ENCODE measurements around the gene ZFTA.
"Not testable (repeated sequence)": the region's sequence is repeated elsewhere in the genome, so short reads cannot be mapped to it uniquely, and the experiment has no call there.

ZFTA gene

DNA sequence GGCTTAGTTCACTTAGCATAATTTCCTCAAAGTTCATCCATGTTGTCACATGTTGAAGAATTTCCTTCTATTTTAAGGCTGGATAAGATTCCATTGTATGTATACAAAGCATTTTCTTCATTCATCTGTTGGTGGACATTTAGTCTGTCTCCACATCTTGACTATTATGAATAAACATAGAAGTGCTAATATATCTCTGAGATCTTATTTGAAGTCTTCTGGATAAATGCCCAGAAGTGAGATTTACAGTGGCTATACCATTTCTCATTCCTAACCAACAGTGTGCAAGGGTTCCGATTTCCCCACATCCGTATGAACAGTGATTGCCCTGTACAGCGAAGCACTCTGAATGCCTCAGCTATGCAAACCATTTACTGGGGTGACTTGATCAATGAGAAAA lies 6.6 kb upstream of the ZFTA start:
- H3K4me1 ChIP-seq (ENCODE audit: insufficient read depth, insufficient read length), result peaks cover 3% of the 10 kb centered on the region
- H3K27me3 ChIP-seq (ENCODE audit: insufficient read depth, insufficient read length), result peaks cover 14% of the 10 kb centered on the region
- H3K36me3 ChIP-seq (ENCODE audit: insufficient read depth, insufficient read length, low read length), result no peaks in the 10 kb centered on the region
- no peaks in the 10 kb centered on the region for H3K9me3 ChIP-seq (ENCODE audit: insufficient read depth, low read length)
- H3K9ac ChIP-seq (ENCODE audit: insufficient read length, low read depth), result no peak overlapping the region
- TF ChIP-seq SUZ12 (IDR thresholded peaks at IDR 0.05; ENCODE audit: extremely low read depth, insufficient read depth, insufficient read length) (no peak), ZNF274 (IDR thresholded peaks at IDR 0.05; ENCODE audit: low read depth, low read length) (no peak), YY1 (IDR thresholded peaks at IDR 0.05; ENCODE audit: insufficient read depth, insufficient read length) (no peak)
- no peak overlapping the region for H3K4me3 ChIP-seq (ENCODE audit: insufficient read length, low read depth)
- DNase-seq (ENCODE audit: low read depth, low spot score), result no peak

DNA sequence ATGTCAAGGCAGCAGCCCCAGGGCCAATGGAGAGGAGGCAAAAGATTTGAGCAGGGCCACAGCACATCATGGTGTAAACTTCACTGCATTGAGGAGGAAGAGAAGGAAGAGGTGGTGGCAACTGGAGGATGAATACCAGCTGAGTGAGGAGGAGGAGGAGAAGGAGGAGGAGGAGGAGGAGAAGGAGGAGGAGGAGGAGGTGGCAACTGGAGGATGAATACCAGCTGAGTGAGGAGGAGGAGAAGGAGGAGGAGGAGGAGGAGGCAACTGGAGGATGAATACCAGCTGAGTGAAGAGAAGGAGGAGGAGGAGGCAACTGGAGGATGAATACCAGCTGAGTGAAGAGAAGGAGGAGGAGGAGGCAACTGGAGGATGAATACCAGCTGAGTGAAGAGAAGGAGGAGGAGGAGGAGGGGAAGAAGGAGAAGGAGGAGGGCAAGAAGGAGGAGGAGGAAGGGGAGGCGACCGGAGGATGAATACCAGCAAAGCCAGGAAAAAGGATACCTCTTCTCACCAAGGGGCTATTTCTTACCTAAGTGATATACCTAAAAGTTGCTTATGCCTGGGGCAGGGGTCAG lies 3.3 kb upstream of the ZFTA start:
- H3K27me3 ChIP-seq (ENCODE audit: insufficient read depth, insufficient read length), result peaks cover 25% of the 10 kb centered on the region
- DNase-seq (ENCODE audit: low read depth, low spot score); H3K4me1 ChIP-seq (ENCODE audit: insufficient read depth, insufficient read length); H3K4me3 ChIP-seq (ENCODE audit: insufficient read length, low read depth); H3K9me3 ChIP-seq (ENCODE audit: insufficient read depth, low read length); H3K36me3 ChIP-seq (ENCODE audit: insufficient read depth, insufficient read length, low read length); H3K9ac ChIP-seq (ENCODE audit: insufficient read length, low read depth): not testable (repeated sequence)

DNA sequence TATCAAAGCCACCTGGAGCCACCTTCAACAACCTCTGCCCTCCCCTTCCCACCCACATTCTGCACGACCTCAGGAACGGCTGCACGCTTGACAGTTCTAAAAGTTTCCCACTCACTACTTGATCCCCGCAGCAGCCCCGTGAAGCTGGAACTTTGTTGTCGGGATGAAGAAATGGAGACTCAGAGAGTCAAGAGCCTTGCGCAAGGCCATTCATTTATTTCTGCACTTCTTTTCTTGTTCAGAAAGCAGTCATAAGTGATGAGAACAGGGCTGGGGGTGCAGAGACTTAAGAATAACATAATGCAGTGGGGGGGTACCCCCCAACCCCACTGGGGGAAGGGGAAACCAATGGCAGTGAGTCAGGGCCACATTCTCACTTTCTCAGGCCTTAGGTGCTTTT lies 2.2 kb upstream of the ZFTA start:
- Histone ChIP-seq H3K4me1 (ENCODE audit: insufficient read depth, insufficient read length) (peaks cover 14% of the 10 kb centered on the region), H3K4me3 (ENCODE audit: insufficient read length, low read depth) (no peak overlapping the region), H3K9me3 (ENCODE audit: insufficient read depth, low read length) (no peaks in the 10 kb centered on the region), H3K9ac (ENCODE audit: insufficient read length, low read depth) (no peak overlapping the region), H3K27me3 (ENCODE audit: insufficient read depth, insufficient read length) (peaks cover 25% of the 10 kb centered on the region), H3K36me3 (ENCODE audit: insufficient read depth, insufficient read length, low read length) (peaks cover 15% of the 10 kb centered on the region)
- DNase-seq (ENCODE audit: low read depth, low spot score), result no peak
- TF ChIP-seq YY1 (IDR thresholded peaks at IDR 0.05; ENCODE audit: insufficient read depth, insufficient read length), result no peak
- TF ChIP-seq SUZ12 (IDR thresholded peaks at IDR 0.05; ENCODE audit: extremely low read depth, insufficient read depth, insufficient read length), result no peak
- TF ChIP-seq ZNF274 (IDR thresholded peaks at IDR 0.05; ENCODE audit: low read depth, low read length), result no peak

DNA sequence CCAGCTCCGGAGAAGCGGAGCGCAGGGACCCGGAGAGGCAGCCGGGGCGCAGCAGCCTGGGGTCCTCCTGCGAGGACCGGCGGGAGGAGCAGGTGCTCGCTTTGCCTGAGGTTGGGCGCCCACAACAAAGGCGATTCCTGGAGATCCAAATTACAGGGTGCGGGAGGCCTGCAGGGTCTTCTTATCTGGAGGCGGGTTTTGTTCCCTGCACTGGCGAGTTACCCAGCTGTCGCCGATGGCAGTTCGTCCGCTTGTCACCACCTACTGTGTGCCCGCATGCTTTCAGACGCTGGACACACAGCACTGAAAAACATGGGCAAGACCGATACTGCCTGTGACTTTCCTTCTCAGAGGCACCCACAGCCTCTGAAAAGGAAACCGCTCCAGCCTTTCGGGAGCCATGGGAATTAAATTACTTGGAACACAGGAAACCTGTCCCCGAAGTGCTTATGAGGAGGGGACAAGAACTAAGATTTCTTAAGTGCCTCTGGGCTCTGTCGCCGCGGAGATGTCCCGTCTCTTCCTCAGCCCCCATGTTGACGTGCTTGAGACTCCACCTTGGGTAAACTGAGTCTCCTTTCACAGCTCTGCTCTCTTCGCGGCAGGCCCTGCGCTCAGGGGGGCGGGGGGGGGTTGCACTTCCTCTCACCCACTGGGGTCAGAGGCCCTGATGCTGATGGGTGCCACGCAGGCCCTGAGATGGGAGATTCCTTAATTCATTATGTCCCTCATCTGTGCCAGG lies 1.3 kb upstream of the ZFTA start:
- DNase-seq (ENCODE audit: low read depth, low spot score), result no peak
- TF ChIP-seq YY1 (IDR thresholded peaks at IDR 0.05; ENCODE audit: insufficient read depth, insufficient read length) (no peak), SUZ12 (IDR thresholded peaks at IDR 0.05; ENCODE audit: extremely low read depth, insufficient read depth, insufficient read length) (no peak), ZNF274 (IDR thresholded peaks at IDR 0.05; ENCODE audit: low read depth, low read length) (no peak)
- H3K4me3 ChIP-seq (ENCODE audit: insufficient read length, low read depth), result peak overlapping the region; percentile 71

DNA sequence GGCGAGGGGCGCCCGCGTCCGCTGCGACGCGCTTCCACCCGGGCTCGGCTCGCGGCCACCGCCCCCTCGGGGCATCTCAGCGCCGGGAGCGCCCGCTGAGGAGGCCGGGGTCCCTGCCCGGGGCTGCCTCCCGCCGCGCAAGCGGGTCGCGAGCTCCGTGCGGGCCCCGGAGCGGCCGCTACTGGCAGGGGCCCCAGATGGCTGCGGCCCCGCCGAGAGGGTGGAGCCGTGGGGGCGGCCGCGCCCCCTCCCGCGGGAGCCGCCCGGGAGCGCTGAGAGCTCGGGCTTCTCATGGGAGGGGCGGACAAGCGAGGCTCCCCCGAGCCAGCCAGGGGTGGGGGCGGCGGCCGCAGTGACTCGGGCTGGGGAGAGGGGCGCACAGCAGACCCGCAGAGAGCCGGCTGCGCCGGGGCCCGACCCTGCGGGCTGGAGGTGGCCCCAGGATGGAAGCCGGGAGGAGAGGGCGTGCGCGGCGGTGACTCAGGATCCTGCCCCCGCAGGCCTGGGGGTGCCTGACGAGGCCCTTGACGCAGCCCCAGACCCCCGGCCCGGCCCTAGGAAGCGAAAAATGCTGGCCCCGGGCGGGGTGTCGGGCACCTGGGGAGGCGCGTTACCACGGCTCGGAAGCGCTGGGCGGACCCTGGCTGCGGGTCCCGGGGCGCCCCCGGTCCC lies 603 bp upstream of the ZFTA start:
- H3K9ac ChIP-seq (ENCODE audit: insufficient read length, low read depth), result peak overlapping the region; percentile 94
- DNase-seq (ENCODE audit: low read depth, low spot score), result no peak
- peaks cover 25% of the 10 kb centered on the region for H3K27me3 ChIP-seq (ENCODE audit: insufficient read depth, insufficient read length)
- H3K4me1 ChIP-seq (ENCODE audit: insufficient read depth, insufficient read length), result peaks cover 28% of the 10 kb centered on the region
- peak overlapping the region; percentile 71 for H3K4me3 ChIP-seq (ENCODE audit: insufficient read length, low read depth)
- TF ChIP-seq YY1 (IDR thresholded peaks at IDR 0.05; ENCODE audit: insufficient read depth, insufficient read length) (no peak), SUZ12 (IDR thresholded peaks at IDR 0.05; ENCODE audit: extremely low read depth, insufficient read depth, insufficient read length) (no peak), ZNF274 (IDR thresholded peaks at IDR 0.05; ENCODE audit: low read depth, low read length) (no peak)
- H3K36me3 ChIP-seq (ENCODE audit: insufficient read depth, insufficient read length, low read length), result peaks cover 30% of the 10 kb centered on the region
- H3K9me3 ChIP-seq (ENCODE audit: insufficient read depth, low read length), result no peaks in the 10 kb centered on the region

More for the DNA sequence above, 1.3 kb upstream of the ZFTA start:
- H3K27me3 ChIP-seq (ENCODE audit: insufficient read depth, insufficient read length), result peaks cover 25% of the 10 kb centered on the region
- H3K9me3 ChIP-seq (ENCODE audit: insufficient read depth, low read length), result no peaks in the 10 kb centered on the region
- H3K9ac ChIP-seq (ENCODE audit: insufficient read length, low read depth), result peak overlapping the region; percentile 94
- peaks cover 21% of the 10 kb centered on the region for H3K4me1 ChIP-seq (ENCODE audit: insufficient read depth, insufficient read length)
- peaks cover 24% of the 10 kb centered on the region for H3K36me3 ChIP-seq (ENCODE audit: insufficient read depth, insufficient read length, low read length)

DNA sequence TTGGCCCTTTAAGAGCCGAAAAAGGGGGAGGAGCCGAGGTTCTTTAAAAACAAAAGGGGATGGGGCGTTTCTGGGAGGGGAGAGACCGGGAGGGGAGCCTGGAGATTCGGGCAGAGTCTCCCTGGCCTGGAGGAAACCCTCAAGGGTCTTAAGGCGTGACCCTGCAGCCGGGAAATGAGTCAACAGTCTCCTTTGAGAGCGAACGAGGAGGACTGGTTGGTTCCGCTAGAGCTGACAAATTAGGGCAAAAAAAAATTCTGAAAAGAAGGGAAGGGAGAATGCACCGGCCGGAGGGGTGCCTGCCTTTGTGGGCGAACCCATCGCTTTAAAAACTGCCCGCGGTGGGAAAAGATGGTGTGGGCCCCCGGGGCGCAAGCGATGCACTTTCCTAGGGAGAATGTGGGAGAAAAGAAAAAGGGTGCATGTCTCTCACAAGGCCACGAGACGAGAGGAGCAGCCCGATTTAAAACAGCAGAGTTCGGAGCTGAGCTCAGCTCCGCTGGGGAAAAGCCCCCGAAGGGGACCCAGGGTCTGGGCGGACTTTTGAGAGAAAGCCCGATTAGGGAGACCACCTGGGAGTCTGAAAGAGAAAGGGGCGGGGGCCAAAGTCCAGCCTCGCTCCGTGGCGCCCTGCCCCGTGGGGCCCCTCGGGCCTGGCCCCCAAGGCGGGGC lies 874 bp downstream of the ZFTA start:
- TF ChIP-seq ZNF274 (IDR thresholded peaks at IDR 0.05; ENCODE audit: low read depth, low read length) (no peak), YY1 (IDR thresholded peaks at IDR 0.05; ENCODE audit: insufficient read depth, insufficient read length) (no peak), SUZ12 (IDR thresholded peaks at IDR 0.05; ENCODE audit: extremely low read depth, insufficient read depth, insufficient read length) (no peak)
- Histone ChIP-seq H3K4me1 (ENCODE audit: insufficient read depth, insufficient read length) (peaks cover 28% of the 10 kb centered on the region), H3K9ac (ENCODE audit: insufficient read length, low read depth) (peak overlapping the region; percentile 94), H3K4me3 (ENCODE audit: insufficient read length, low read depth) (peak overlapping the region; percentile 90), H3K27me3 (ENCODE audit: insufficient read depth, insufficient read length) (peaks cover 25% of the 10 kb centered on the region), H3K9me3 (ENCODE audit: insufficient read depth, low read length) (no peaks in the 10 kb centered on the region), H3K36me3 (ENCODE audit: insufficient read depth, insufficient read length, low read length) (peaks cover 33% of the 10 kb centered on the region)
- peak; percentile 85 for DNase-seq (ENCODE audit: low read depth, low spot score)

DNA sequence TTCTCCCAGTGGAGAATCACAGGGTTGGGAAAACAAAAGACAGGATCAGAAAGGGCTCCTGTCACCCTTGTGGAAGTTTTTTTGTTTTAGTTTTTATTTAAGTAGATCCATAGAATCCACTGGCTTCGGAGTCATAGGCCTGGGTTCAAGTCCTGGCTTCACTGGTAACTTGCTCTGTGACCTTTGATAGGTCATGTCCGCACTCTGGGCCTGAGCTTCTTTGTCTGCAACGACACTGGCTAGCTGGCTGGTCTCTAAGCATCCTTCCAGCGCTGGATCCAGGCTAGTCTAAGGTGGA lies 1.4 kb downstream of the ZFTA start:
- peaks cover 33% of the 10 kb centered on the region for H3K36me3 ChIP-seq (ENCODE audit: insufficient read depth, insufficient read length, low read length)

More for the DNA sequence above, 1.4 kb downstream of the ZFTA start:
- H3K9ac ChIP-seq (ENCODE audit: insufficient read length, low read depth), result peak overlapping the region; percentile 64
- H3K4me1 ChIP-seq (ENCODE audit: insufficient read depth, insufficient read length), result peaks cover 28% of the 10 kb centered on the region
- no peak for DNase-seq (ENCODE audit: low read depth, low spot score)
- peaks cover 25% of the 10 kb centered on the region for H3K27me3 ChIP-seq (ENCODE audit: insufficient read depth, insufficient read length)
- peak overlapping the region; percentile 90 for H3K4me3 ChIP-seq (ENCODE audit: insufficient read length, low read depth)
- no peaks in the 10 kb centered on the region for H3K9me3 ChIP-seq (ENCODE audit: insufficient read depth, low read length)
- no peak for TF ChIP-seq YY1 (IDR thresholded peaks at IDR 0.05; ENCODE audit: insufficient read depth, insufficient read length)
- no peak for TF ChIP-seq ZNF274 (IDR thresholded peaks at IDR 0.05; ENCODE audit: low read depth, low read length)
- no peak for TF ChIP-seq SUZ12 (IDR thresholded peaks at IDR 0.05; ENCODE audit: extremely low read depth, insufficient read depth, insufficient read length)
